Hindlimb muscle (tissue), 1 donor: ENCODE data around the gene CDRT15. TPM values are rescaled to one million over a fixed set of nuclear protein-coding genes. Genes with fewer than 3 reads are reported as not detected.
"Not testable (repeated sequence)": the region's sequence is repeated elsewhere in the genome, so short reads cannot be mapped to it uniquely, and the experiment has no call there.

Experiments
- DNase-seq: peaks from one replicate; pipeline ENCODE4 v3.0.0-alpha.2; 2013
- polyA plus RNA-seq: library from polyadenylated mRNA; unstranded; fragments of 120-200 nt; gene quantifications from one replicate; pipeline ENCODE4 v1.2.1, GENCODE V29; 2013; ENCODE audit not compliant: insufficient read length

CDRT15 gene
- polyA plus RNA-seq, 1 donor = 0.86 TPM

DNA sequence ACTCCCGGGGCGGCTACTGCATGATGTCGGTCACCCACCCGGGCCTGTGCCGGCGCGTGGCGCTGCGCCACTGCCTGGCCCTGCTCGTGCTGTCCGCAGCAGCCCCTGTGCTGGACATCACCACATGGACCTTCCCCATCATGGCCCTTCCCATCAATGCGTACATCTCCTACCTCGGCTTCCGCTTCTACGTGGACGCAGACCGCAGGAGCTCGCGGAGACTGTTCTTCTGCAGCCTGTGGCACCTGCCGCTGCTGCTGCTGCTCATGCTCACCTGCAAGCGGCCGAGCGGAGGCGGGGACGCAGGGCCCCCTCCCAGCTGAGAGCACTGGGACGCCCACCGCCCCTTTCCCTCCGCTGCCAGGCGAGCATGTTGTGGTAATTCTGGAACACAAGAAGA lies 29.8 kb downstream of the CDRT15 start:
- DNase-seq = no peak

DNA sequence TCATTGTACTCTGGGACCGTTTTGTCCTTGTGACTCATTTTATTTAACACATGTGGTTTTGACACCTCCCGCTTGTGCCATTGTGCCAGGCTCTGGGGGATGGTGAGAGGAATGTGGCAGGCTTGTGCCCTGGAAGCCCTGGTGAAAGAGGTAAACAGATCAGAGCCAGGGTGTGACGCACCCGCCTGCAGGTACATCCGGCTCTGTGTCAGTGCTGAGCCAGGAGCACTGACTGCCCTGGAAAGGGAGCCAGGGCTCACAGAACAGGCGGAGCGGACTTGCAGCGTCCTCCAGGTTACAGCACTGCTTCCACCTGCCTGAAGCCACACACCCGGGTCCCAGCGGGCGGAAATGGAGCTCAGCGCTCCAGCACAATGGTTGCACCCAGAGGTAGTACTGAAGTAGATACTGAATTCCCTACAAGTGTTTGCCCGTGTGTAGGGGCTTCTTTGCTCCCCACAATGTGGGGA lies 30.6 kb downstream of the CDRT15 start:
- DNase-seq = no peak

DNA sequence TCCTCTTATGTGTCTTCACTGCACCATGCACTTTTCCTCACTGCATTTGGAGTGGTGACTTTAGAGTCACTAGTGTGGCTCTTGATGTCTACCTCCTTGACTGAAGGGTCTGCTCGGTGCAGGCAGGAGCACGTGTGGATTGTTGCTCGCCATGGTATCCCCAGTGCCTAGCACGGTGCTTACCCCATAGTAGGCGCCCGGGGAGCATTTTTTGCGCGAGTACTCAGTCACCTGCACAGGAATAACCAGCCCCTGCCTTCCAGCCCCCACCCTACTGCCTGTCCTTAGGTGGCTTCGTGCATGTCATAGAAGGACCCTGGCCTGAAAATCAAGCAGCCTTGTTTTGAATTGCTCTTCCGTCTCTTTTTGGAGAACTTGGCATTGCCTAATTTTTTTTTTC lies 31.3 kb downstream of the CDRT15 start:
- DNase-seq = no peak

DNA sequence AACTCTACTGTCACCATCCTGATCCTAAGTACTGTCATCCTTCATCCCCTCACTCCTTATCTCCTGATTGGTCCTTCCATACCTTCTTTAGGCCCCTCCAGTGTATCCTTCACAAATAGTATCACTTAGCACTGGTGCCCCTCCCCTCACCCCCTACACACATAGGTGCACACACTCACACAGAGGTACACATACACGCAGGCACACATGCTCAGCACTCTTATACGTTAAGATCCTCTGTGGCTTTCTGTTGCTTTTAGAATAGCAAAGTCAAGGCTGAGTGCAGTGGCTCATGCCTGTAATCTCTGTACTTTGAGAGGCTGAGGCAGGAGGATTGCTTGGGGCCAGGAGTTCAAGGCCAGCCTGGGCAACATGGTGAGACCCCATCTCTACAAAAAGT lies 32.1 kb downstream of the CDRT15 start:
- no peak for DNase-seq

DNA sequence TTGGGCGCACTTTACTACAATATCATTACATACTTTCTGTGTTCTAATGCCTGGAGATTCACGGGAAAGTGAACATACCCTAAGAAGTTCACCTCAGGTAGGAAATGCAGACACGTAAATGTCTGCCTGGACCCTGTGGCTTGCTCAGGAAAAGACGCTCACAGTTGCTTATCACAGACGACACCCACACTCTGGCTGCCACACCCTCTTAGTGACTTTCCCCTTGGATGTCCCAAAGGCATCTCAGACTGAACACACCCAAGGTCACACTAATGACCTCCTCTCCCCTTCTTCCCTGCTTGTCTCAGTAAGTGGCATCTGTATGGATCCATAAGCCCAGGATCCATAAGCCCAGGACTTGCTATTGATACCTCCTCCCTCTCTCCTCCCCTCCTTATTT lies 32.6 kb downstream of the CDRT15 start:
- no peak for DNase-seq

DNA sequence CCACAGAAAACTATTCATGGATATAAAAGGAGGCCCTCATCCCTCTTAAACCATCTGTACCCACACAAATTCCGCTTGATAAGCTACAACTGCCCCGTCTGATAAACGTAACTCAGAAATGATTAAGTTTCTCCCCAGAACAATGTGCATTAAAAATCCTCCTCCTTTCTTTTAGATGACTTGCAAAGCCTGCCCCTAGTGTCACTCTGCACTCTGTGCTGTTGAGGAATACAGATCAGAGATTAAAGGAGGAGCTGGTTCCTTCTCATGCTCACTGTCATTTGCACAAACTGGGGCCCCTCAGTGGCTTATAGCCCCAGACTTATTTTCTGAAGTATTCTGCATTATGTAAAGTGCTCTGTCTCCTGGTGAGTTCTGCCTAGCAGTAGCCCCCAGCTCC lies 33.3 kb downstream of the CDRT15 start:
- no peak for DNase-seq

DNA sequence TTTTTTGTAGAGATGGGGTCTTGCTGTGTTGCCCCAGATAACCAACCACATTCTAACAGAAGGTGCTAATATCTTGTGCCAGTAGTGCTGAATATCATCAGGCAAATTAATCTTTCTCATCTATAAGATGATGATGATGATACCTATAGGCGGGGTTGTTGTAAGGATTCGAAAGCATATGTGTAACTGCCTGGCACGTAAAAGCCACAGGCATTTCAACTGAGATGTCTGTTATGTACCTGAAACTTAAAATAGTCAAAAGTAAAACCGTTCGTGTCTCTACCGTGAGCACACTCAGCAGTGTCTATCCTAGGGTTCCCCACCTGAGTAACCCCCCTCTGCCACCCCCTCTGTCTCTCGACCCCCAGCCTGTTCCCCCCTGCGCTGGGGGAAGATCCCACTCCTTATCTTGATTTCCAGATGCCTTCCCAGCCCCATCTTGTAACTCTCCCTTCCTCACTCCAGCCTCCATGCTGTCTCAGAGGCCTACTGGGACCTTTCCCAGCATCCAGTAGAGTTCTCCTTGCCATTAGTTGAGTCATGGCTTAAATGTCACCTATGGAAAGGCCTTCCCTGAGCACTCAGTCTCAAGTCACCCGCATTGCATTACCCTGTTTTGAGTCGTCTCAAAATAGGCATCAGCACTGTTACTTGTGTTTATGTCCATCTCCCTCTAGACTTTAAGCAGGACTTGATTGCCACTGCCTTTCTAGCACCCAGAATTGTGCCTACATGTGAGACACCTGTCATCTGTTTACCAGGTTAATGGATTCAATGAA lies 34.1 kb downstream of the CDRT15 start:
- DNase-seq = no peak

DNA sequence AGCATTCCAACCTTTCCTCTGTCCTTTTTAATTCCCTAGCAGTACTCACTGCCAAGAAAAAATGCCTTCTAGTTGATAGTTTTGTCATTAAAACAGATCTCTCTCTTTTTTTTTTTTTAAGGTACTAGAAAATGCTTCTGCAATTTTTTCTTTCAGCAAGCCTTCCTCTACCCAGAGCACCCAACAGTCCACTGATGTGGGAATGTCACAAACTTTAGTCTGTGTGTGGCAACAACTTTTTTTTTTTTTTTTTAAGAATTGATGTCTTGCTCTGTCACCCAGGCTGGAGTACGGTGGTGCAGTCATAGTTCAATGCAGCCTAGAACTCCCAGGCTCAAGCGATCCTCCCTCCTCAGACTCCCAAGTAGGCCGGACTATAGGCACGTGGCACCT lies 34.7 kb downstream of the CDRT15 start:
- no peak for DNase-seq

DNA sequence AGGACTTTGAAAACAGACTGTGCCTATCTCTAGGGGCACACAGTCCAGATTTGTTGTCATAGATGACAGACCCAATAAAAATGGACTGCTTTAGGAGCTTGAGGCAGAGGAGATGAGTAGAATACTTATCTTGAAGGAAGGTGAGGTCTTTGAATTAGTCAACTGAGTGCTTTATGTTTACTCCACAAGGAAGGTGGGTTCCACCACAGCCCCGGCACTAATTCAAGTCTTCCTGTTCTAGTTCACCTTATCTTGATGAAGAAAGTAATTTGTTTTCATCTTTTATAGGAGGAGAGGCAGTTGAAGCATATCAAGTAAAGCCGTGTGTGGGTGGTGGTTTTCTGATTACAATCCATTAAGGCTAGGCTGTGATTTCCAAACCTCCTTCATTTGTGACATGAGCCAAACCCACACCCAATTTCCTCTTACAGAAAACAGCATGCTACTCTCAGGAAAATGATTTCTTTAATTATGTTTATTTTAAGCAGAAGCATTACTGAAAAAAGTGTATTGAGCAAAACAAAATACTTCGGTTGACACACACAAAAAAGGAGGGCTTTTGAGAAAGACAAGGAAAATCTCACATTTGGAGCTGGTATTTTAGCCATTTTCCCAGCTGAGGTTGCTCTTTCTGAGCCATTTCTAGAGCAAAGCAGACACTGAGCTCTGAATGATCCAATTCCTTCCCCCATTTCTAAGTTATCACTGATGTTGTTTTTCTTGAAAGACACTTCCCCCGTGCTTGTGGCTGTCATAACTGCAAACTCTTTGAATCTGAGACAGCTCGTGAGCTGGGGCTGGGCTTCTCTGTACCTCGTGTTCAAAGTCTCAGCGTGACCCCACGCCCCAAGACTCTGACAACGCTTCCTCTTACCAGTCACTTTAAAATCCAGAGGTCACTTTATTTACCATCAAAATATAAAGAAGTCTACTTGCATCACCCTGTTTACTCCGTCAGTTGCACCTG lies 35.4 kb downstream of the CDRT15 start:
- DNase-seq = no peak

DNA sequence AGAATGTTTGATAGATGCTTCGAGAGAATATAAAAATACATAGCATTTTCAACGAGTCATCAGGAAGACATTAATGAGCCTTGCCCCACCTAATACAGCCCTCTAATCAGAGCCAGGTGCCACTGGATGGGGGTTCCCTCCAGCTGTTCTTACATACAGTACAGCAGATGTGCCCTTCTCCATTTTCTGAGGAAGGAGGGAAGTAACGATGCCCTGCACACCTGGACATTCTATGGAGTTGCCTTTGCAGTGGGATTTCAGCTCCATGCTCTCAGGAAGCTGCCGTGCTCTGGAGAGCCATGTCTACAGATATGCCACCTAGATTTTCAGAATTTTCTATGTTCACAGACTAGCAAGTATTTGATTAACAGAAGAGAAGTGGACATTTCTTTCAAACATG lies 36.3 kb downstream of the CDRT15 start:
- DNase-seq = no peak

DNA sequence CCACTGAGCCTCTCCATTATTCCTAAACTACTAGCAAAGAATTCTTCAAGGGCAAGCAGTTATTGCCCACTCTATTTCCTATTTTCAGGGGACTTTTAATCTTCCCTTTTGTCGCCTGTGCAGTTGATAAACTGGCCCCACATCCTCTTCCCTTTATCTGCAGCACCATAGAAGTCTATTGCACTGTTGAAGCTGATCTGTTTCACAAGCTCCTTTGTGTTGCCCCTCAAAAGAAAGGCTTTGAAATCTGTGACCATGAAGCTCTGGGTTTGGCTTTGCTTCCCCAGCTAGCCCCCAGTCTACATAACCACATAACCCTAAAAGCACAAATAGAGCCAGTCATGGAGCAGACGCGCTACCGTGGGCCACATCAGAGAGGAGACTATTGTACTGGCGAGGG lies 37.1 kb downstream of the CDRT15 start:
- DNase-seq = no peak

DNA sequence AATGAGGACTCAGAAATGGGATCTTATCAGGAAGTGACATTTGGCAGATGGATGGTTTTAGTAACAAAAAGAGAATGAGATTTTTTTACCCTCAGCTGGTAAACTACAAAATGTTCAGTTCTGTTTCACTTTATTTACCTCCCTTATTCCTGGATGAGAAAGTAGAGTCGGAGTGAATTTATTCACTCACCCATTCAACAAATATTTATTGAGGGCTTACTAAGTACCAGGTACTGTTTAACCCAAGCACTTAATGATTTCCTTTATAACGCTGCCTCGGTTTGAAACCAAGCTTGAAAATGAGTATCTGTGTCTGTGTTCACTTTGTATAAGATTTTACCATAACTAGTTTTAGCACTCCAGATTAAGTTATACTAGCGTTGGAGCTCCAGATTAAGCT lies 38.1 kb downstream of the CDRT15 start:
- no peak for DNase-seq

DNA sequence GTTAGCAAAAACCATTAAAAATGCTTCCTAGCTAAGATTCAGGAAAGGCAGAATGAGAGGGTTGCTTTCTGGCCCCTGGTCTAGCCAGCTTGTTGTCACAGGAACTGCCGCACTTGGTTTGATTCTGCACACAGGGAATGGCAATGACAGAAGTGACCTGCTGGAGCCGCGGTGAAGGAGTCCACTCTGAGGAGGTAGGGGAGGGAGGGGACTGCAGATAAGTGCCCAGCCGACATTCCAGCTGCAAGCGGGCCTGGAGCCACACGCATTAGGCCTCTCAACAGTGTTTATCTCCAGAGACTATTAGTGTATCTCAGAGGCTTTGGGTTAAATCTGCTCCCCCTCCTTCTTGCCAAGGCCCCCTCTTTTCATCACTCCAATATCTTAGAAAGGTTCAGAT lies 38.6 kb downstream of the CDRT15 start:
- DNase-seq = no peak

DNA sequence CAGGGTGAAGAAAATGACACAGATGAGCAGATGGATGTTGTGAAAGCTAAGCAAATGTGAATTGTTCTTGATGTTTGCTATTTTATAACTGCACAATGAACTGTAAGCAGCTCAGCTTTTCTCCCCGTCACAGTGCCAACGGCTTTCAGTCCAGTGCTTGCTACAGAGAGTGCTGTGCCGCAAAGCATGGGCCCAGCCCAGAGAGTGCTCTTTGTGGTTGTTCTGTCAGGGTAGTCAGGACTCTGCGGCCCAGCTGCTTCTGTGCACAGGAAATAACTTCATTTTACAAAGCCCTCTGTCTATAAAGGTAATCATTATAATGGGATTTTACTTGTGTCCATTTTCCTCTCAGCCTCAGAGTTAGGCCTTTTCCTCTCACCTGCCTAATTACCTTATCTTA lies 39.1 kb downstream of the CDRT15 start:
- no peak for DNase-seq

DNA sequence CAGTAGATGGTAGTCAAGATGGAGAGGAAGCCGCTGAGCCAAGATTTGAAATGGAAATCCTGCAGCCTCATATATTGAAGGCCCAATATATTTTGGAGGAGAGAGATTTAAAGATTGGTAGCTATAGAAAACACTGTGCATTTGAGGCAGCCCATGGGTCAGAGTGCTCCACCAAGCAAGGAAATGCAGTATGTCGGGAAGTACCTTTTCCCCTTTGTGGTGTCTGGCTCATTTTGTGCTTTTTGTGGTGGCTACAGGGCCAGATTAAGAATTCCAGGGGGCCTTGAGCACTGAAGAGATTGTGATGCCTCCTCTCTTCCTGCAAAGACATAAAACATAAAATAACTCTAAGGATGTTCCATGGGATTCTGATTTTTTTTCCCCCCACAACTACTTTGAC lies 39.6 kb downstream of the CDRT15 start:
- DNase-seq = no peak

DNA sequence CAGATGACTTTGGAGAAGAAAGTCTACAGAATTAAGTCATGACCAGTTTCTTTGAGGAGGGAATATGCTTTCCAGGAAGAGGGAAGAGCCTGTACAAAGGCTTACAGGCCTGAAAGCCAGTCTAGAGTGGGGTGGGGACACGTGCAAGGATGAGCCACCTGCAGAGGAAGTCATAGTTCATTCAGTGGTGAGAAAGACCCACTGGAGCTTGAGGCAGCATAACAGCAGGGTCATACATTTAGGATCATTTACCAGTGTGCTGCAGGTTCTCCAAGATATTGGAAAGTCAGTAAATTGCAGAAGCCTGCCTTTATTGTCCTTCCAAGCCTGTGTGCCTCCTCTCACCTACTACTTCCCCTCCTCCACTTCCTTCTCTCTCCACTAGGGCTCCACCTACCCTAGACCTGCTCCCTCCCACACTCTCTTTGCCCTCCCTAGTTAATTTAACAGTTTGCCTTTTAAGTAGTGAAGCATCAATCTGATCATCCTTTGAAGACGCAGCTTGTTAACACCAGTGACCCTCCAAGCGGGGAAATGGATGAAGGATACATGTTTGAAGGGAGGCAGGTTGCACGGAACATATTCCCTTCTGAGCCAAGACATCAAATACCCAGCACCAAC lies 40.2 kb downstream of the CDRT15 start:
- DNase-seq = no peak

DNA sequence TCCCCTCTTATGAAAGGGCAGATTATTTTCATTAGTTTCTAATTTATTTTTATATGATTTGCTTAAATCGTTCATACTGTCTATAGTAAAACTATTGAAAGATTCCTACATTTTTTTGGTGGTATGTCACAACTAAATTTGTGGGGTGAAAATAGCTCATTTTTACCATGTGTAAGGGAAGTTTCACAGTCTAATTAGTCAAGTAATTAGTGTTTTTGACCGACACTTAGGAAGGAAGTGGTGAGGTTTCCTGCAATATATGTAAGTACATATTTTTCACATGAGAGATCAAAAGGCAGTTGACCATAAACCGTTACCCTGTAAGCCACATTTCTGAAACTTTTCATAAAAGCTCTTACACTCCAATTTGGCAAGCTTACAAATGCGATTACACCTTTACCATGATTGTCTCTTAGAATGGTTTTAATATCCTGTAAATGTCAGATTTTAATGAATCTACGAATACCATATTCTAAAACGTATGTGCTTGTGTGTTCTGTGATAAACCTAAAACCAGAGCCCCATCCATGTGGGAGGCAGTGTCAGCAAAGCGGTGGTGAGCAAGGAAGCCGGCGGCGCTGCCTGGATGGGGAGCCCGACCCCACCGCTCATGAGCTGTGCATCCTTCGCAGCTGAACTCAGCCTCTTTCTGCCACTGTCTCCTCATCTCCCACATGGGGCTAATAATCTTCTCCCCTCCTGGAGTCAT lies 43.9 kb downstream of the CDRT15 start:
- DNase-seq = not testable (repeated sequence)

DNA sequence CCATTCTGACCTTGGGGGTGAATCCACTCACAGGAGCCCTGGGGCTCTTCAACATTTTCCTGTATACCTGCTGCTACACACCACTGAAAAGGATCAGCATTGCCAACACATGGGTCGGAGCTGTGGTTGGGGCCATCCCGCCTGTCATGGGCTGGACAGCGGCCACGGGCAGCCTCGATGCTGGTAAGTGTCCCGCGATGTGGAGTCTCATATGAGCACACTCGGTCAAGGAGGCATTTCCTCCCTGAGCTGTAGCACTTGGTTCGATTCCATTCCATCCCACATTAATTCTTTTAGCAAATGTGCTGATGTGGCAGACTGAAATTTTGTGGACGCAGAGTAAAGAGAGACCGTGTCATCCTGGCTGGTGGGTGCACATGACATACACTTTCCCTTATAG lies 44.6 kb downstream of the CDRT15 start:
- DNase-seq = not testable (repeated sequence)

DNA sequence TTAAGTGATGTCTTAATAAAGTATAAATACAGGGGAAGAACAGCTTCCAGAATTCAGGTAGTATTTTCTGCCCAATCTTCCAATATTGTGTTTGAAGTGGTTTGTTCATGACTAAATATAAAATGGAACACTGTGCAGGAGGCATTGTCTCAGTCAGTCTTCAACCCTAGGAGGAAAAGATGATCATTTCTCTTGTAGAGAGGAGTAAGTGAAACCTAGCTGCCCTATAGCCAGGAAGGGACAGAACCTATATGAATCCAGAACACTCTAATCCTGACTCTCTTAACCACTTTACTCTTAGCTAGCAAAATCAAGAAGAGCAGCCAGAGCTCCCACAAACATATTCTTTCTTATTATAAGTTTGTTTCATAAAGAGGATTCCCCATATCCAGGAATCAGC lies 45.2 kb downstream of the CDRT15 start:
- not testable (repeated sequence) for DNase-seq

DNA sequence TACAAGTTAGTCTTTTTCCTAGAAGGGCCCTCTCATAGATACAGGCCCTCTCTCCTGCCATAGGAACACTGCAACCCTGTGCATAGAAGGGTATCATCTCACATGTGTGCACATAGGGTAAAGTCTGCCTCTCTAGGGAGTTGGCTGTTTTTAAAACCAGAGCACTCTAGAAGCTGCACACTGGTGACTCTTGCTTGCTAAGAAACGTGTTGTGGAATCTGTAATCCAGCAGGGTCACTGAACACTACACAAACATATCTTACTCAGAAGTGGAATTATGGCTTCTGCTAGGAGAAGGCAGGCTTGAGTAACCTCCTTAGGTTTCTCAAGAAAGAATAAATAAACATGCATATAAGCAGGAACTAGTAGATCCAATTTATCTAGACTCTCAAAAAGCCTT lies 45.9 kb downstream of the CDRT15 start:
- DNase-seq = not testable (repeated sequence)

DNA sequence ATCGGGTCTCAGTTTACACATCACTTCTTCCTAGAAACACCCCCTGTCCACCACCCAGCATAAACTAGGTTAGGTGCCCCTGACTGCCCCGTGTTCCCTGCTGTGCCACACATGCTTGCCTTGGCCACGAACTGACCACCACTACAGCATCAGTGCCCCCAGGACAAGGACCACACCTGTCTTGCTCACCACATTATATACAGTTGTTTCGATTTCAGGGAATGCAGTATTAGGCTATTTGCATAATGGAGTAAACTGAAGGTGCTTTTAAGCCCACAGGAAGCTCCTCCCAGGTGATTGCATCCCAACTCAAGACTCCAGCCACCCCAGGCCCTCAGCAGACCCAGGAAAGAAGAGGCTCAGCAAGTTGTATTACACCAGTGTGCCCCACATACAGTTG lies 50.2 kb downstream of the CDRT15 start:
- DNase-seq = not testable (repeated sequence)
